ENCODE results near the gene PRRC2B. TPM values are rescaled to one million over a fixed set of nuclear protein-coding genes. Genes with fewer than 3 reads are reported as not detected.
A peak's percentile ranks its signal among the peaks of the same experiment; 100 is the strongest.
"Not testable (repeated sequence)": the region's sequence is repeated elsewhere in the genome, so short reads cannot be mapped to it uniquely, and the experiment has no call there.

PRRC2B gene
- total and polyA plus RNA-seq, 8 donors, result 26.3 to 251 (median 71.8) TPM

GRCh38 chr9:131391020-131391419 is 2.9 kb upstream of the PRRC2B start:
- TF ChIP-seq POLR2AphosphoS5 (IDR thresholded peaks at IDR 0.05) (no peak), POLR2A (IDR thresholded peaks at IDR 0.05) (no peak), EP300 (IDR thresholded peaks at IDR 0.05) (no peak), CTCF (IDR thresholded peaks at IDR 0.05) (no peak)
- Histone ChIP-seq H3K4me3 (no peak overlapping the region), H3K4me1 (peaks cover 21 to 25% (median 22%) of the 10 kb centered on the region in 4 donors), H3K36me3 (no peaks in the 10 kb centered on the region), H3K27me3 (no peaks in the 10 kb centered on the region), H3K27ac (peak overlapping the region in 3 of 5 donors; percentile 8 to 61 (median 51)), H3K9me3 (no peaks in the 10 kb centered on the region)
- intact Hi-C loops (cut with DNase I; ENCODE audit: low total_unique reads), result no loop called here
- WGBS, 5 donors, result 29 to 66% (median 57%) methylated on average over 7 of the region's 7 CpGs
- DNase-seq, result peak in 1 of 2 donors; percentile 60

GRCh38 chr9:131391504-131391903 is 2.4 kb upstream of the PRRC2B start:
- H3K27me3 ChIP-seq, result no peaks in the 10 kb centered on the region
- intact Hi-C loops (cut with DNase I; ENCODE audit: low total_unique reads), result no loop called here
- 82 to 96% (median 94%) methylated on average over 4 of the region's 4 CpGs for WGBS, 5 donors

GRCh38 chr9:131394464-131395156 is 724 bp downstream of the PRRC2B start:
- peak in 1 of 3 donors; percentile 11 for TF ChIP-seq POLR2AphosphoS5 (IDR thresholded peaks at IDR 0.05)
- TF ChIP-seq EP300 (IDR thresholded peaks at IDR 0.05), result no peak
- intact Hi-C loops (cut with DNase I; ENCODE audit: low total_unique reads), result no loop called here

More at GRCh38 chr9:131391504-131391903, 2.4 kb upstream of the PRRC2B start:
- no peaks in the 10 kb centered on the region for H3K36me3 ChIP-seq
- no peak overlapping the region for H3K4me3 ChIP-seq
- DNase-seq, result no peak
- H3K4me1 ChIP-seq, result peaks cover 26 to 30% (median 27%) of the 10 kb centered on the region in 4 donors
- no peaks in the 10 kb centered on the region for H3K9me3 ChIP-seq
- TF ChIP-seq EP300 (IDR thresholded peaks at IDR 0.05), result no peak
- TF ChIP-seq POLR2AphosphoS5 (IDR thresholded peaks at IDR 0.05), result no peak
- no peak for TF ChIP-seq CTCF (IDR thresholded peaks at IDR 0.05)
- TF ChIP-seq POLR2A (IDR thresholded peaks at IDR 0.05), result no peak
- H3K27ac ChIP-seq, result peak overlapping the region in 2 of 5 donors; percentile 51 to 61

GRCh38 chr9:131395157-131396098 is 1.5 kb downstream of the PRRC2B start:
- intact Hi-C loops (cut with DNase I; ENCODE audit: low total_unique reads), result no loop called here
- H3K4me1 ChIP-seq, result peaks cover 63 to 69% (median 66%) of the 10 kb centered on the region in 4 donors
- no peaks in the 10 kb centered on the region for H3K27me3 ChIP-seq
- H3K27ac ChIP-seq, result peak overlapping the region; percentile 94 to 99 (median 97)
- TF ChIP-seq POLR2AphosphoS5 (IDR thresholded peaks at IDR 0.05) (peak in 2 of 3 donors; percentile 5 to 9), CTCF (IDR thresholded peaks at IDR 0.05) (no peak), EP300 (IDR thresholded peaks at IDR 0.05) (no peak), POLR2A (IDR thresholded peaks at IDR 0.05) (no peak)
- peak; percentile 69 to 73 for DNase-seq
- no peaks in the 10 kb centered on the region for H3K36me3 ChIP-seq
- WGBS, 5 donors, result 8 to 15% (median 10%) methylated on average over 16 to 17 of the region's 17 CpGs
- no peaks in the 10 kb centered on the region for H3K9me3 ChIP-seq
- H3K4me3 ChIP-seq, result peak overlapping the region; percentile 68 to 91 (median 80)

More at GRCh38 chr9:131394464-131395156, 724 bp downstream of the PRRC2B start:
- H3K27me3 ChIP-seq, result no peaks in the 10 kb centered on the region
- DNase-seq, result peak; percentile 48 to 82
- H3K4me3 ChIP-seq, result peak overlapping the region; percentile 68 to 91 (median 80)
- H3K4me1 ChIP-seq, result peaks cover 57 to 61% (median 58%) of the 10 kb centered on the region in 4 donors
- no peaks in the 10 kb centered on the region for H3K9me3 ChIP-seq
- H3K36me3 ChIP-seq, result no peaks in the 10 kb centered on the region
- H3K27ac ChIP-seq, result peak overlapping the region; percentile 94 to 99 (median 97)
- WGBS, 5 donors, result 0 to 1% (median 1%) methylated on average over 30 to 63 of the region's 63 CpGs

- Histone ChIP-seq H3K27ac (peak overlapping the region; percentile 58 to 99 (median 96)), H3K4me1 (peaks cover 63 to 73% (median 69%) of the 10 kb centered on the region in 4 donors), H3K4me3 (peak overlapping the region in 3 of 4 donors; percentile 68 to 86 (median 73))
- DNase-seq; H3K27me3 ChIP-seq; H3K36me3 ChIP-seq; intact Hi-C loops (cut with DNase I; ENCODE audit: low total_unique reads); H3K9me3 ChIP-seq: not testable (repeated sequence)
- 28 to 45% (median 36%) methylated on average over 4 of the region's 4 CpGs for WGBS, 5 donors
Measured at GRCh38 chr9:131396099-131396479, 2.2 kb downstream of the PRRC2B start.

Data from stomach (tissue), 9 donors.